HL-60 (cell line): ENCODE results near the gene GMPPA.

Source experiments
- REST ChIP-seq: IDR thresholded peaks from 2 replicates; pipeline ENCODE4 v1.6.1; 2012; ENCODE audit warnings: low read depth; ENCODE audit not compliant: insufficient replicate concordance
- TF ChIP-seq, protein P1 (sequence below): IDR thresholded peaks from one replicate; pipeline ENCODE4 v1.5.1; 2011; ENCODE audit warnings: low read length, control low read depth, inconsistent platforms; ENCODE audit not compliant: insufficient read depth

- TF ChIP-seq, protein P1, sequence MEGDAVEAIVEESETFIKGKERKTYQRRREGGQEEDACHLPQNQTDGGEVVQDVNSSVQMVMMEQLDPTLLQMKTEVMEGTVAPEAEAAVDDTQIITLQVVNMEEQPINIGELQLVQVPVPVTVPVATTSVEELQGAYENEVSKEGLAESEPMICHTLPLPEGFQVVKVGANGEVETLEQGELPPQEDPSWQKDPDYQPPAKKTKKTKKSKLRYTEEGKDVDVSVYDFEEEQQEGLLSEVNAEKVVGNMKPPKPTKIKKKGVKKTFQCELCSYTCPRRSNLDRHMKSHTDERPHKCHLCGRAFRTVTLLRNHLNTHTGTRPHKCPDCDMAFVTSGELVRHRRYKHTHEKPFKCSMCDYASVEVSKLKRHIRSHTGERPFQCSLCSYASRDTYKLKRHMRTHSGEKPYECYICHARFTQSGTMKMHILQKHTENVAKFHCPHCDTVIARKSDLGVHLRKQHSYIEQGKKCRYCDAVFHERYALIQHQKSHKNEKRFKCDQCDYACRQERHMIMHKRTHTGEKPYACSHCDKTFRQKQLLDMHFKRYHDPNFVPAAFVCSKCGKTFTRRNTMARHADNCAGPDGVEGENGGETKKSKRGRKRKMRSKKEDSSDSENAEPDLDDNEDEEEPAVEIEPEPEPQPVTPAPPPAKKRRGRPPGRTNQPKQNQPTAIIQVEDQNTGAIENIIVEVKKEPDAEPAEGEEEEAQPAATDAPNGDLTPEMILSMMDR = no peak
- TF ChIP-seq REST = no peak
Observed at GRCh38 chr2:219521066-219521880, 22.6 kb downstream of the GMPPA start.
